GM12891 (cell line): ENCODE data around the gene RNFT2.
"Not testable (repeated sequence)": the region's sequence is repeated elsewhere in the genome, so short reads cannot be mapped to it uniquely, and the experiment has no call there.

ENCODE experiments used
- PAX5 ChIP-seq: IDR thresholded peaks from 2 replicates; pipeline ENCODE4 v1.6.1; 2011; ENCODE audit warnings: low read length, moderate library complexity, mild to moderate bottlenecking; ENCODE audit not compliant: insufficient read depth, severe bottlenecking
- POLR2A ChIP-seq: IDR thresholded peaks from 2 replicates; pipeline ENCODE4 v1.6.1; 2011; ENCODE audit warnings: low read depth, low read length, control low read depth
- POLR2AphosphoS5 ChIP-seq: IDR thresholded peaks from 2 replicates; pipeline ENCODE4 v1.6.1; 2011; ENCODE audit warnings: low read depth, low read length, control low read depth
- POU2F2 ChIP-seq: IDR thresholded peaks from 2 replicates; pipeline ENCODE4 v1.6.1; 2011; ENCODE audit warnings: low read depth, mild to moderate bottlenecking, control low read depth, low read length, moderate library complexity

GRCh38 chr12:116814766-116815165 lies 76.7 kb downstream of the RNFT2 start:
- TF ChIP-seq PAX5, POLR2A, POLR2AphosphoS5, POU2F2: not testable (repeated sequence)
